Type B pancreatic cell (in vitro differentiated cells): Measurements from ENCODE around the gene RGS18. TPM values are rescaled to one million over a fixed set of nuclear protein-coding genes. Genes with fewer than 3 reads are reported as not detected.
"Not testable (repeated sequence)": the region's sequence is repeated elsewhere in the genome, so short reads cannot be mapped to it uniquely, and the experiment has no call there.

Source experiments
- DNase-seq: peaks from one replicate; pipeline ENCODE4 v3.0.0; 2021; ENCODE audit warnings: mixed read lengths; ENCODE audit not compliant: unreplicated experiment; ENCODE audit errors: extremely low spot score
- H3K27ac Mint-ChIP-seq: 2 replicates; pipeline ENCODE4 v1.8.0; 2021; ENCODE audit warnings: mild to moderate bottlenecking, mixed read lengths
- H3K27me3 Mint-ChIP-seq: 2 replicates; pipeline ENCODE4 v1.8.0; 2021; ENCODE audit warnings: mixed read lengths
- H3K36me3 Mint-ChIP-seq: 2 replicates; pipeline ENCODE4 v1.8.0; 2021; ENCODE audit warnings: mixed read lengths
- H3K4me1 Mint-ChIP-seq: one replicate; pipeline ENCODE4 v1.8.0; 2021; ENCODE audit warnings: mixed read lengths; ENCODE audit not compliant: unreplicated experiment
- H3K4me3 Mint-ChIP-seq: 2 replicates; pipeline ENCODE4 v1.8.0; 2021; ENCODE audit warnings: mild to moderate bottlenecking, mixed read lengths
- H3K9me3 Mint-ChIP-seq: 2 replicates; pipeline ENCODE4 v1.8.0; 2021; ENCODE audit warnings: mixed read lengths
- total RNA-seq: library from RNA; stranded (reverse); gene quantifications from 2 replicates; pipeline ENCODE4 v1.2.1, GENCODE V29; 2021; ENCODE audit warnings: low replicate concordance
- TF ChIP-seq, protein P1 (sequence below): fragments of 200-600 bp; sonication (generic); conservative IDR thresholded peaks from 2 replicates; pipeline ENCODE4 v1.5.0; 2021; ENCODE audit warnings: antibody characterized with exemption, mild to moderate bottlenecking

The RGS18 gene
- total RNA-seq, 1 donor from 2014 or later = not detected

- Mint-ChIP-seq H3K4me1 (no peaks in the 10 kb centered on the region), H3K27ac (no peak overlapping the region), H3K9me3 (no peaks in the 10 kb centered on the region), H3K4me3 (no peak overlapping the region), H3K27me3 (no peaks in the 10 kb centered on the region), H3K36me3 (no peaks in the 10 kb centered on the region)
- no peak for DNase-seq
- TF ChIP-seq, protein P1, sequence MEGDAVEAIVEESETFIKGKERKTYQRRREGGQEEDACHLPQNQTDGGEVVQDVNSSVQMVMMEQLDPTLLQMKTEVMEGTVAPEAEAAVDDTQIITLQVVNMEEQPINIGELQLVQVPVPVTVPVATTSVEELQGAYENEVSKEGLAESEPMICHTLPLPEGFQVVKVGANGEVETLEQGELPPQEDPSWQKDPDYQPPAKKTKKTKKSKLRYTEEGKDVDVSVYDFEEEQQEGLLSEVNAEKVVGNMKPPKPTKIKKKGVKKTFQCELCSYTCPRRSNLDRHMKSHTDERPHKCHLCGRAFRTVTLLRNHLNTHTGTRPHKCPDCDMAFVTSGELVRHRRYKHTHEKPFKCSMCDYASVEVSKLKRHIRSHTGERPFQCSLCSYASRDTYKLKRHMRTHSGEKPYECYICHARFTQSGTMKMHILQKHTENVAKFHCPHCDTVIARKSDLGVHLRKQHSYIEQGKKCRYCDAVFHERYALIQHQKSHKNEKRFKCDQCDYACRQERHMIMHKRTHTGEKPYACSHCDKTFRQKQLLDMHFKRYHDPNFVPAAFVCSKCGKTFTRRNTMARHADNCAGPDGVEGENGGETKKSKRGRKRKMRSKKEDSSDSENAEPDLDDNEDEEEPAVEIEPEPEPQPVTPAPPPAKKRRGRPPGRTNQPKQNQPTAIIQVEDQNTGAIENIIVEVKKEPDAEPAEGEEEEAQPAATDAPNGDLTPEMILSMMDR = no peak
Measured at GRCh38 chr1:192224846-192225245, 66.6 kb downstream of the RGS18 start.

DNA sequence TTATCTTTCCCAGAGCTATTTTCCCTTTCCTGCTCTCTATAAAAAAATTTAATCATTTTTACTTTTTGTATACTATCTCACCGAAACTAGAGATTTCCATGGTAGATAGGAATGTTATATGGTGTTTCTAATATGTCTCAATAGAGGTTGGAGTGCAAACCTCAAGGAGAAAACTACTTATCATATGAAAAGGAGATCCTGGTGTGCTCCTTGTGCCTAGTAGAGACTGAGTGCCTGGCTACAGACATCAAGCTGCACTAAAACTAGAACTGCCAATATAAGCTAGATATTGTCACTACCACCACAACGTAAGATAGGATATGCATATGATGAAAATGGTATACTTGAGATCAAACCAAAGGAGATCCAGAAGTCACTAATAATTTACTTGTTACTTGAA is 67.0 kb downstream of the RGS18 start:
- TF ChIP-seq, protein P1 = no peak
- no peak for DNase-seq
- H3K4me1 Mint-ChIP-seq = no peaks in the 10 kb centered on the region

GRCh38 chr1:192225703-192226102 is 67.4 kb downstream of the RGS18 start:
- Mint-ChIP-seq H3K4me1 (no peaks in the 10 kb centered on the region), H3K27ac (no peak overlapping the region), H3K27me3 (no peaks in the 10 kb centered on the region), H3K36me3 (no peaks in the 10 kb centered on the region), H3K4me3 (no peak overlapping the region), H3K9me3 (no peaks in the 10 kb centered on the region)
- TF ChIP-seq, protein P1 = no peak
- no peak for DNase-seq

More for the DNA sequence above, 67.0 kb downstream of the RGS18 start:
- no peaks in the 10 kb centered on the region for H3K27me3 Mint-ChIP-seq
- H3K9me3 Mint-ChIP-seq = no peaks in the 10 kb centered on the region
- no peak overlapping the region for H3K27ac Mint-ChIP-seq
- H3K4me3 Mint-ChIP-seq = no peak overlapping the region
- H3K36me3 Mint-ChIP-seq = no peaks in the 10 kb centered on the region

DNA sequence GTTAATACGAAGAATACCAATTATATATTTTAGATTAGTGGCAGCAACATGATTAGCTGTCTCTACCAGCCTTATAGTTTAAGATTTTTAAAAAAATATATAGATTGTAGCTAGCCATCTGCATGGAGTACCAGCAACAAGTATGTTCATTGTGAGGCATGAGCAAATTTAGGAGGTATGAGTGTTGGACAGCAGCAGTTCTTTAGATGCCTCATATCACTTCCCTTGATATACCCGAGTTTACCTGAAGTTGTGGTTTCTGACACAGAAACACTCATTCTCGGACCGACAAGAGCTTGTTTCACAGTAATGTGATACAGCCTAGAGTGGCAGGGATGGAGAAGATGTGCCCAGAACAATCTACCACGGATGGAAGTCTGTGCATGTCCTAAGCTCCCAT is 69.1 kb downstream of the RGS18 start:
- Mint-ChIP-seq H3K27me3 (no peaks in the 10 kb centered on the region), H3K27ac (no peak overlapping the region), H3K9me3 (no peaks in the 10 kb centered on the region), H3K4me3 (no peak overlapping the region), H3K36me3 (no peaks in the 10 kb centered on the region), H3K4me1 (no peaks in the 10 kb centered on the region)
- TF ChIP-seq, protein P1 = no peak
- DNase-seq = no peak

DNA sequence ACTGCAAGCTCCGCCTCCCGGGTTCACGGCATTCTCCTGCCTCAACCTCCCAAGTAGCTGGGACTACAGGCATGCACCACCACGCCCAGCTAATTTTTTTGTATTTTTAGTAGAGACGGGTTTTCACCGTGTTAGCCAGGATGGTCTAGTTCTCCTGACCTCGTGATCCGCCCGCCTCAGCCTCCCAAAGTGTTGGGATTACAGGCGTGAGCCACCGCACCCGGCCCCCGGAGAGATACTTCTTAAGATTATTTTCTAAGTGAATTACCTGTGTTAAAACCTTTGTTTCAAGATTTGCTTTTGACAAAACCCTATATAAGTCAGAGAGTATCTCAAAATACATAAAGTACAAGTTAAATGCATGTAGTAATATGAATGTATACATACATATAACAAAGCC is 69.7 kb downstream of the RGS18 start:
- H3K4me1 Mint-ChIP-seq, H3K4me3 Mint-ChIP-seq, H3K27me3 Mint-ChIP-seq, DNase-seq, H3K9me3 Mint-ChIP-seq, H3K36me3 Mint-ChIP-seq, H3K27ac Mint-ChIP-seq: not testable (repeated sequence)

- H3K4me1 Mint-ChIP-seq = no peaks in the 10 kb centered on the region
- H3K27me3 Mint-ChIP-seq = no peaks in the 10 kb centered on the region
- no peaks in the 10 kb centered on the region for H3K36me3 Mint-ChIP-seq
- DNase-seq = no peak
- no peak overlapping the region for H3K27ac Mint-ChIP-seq
- H3K9me3 Mint-ChIP-seq = no peaks in the 10 kb centered on the region
- TF ChIP-seq, protein P1 = no peak
- H3K4me3 Mint-ChIP-seq = no peak overlapping the region
Measured at GRCh38 chr1:192232817-192233417, 74.7 kb downstream of the RGS18 start.
